Ascending aorta (tissue), 2 donors: ENCODE measurements around the gene BCL11A. TPM values are rescaled to one million over a fixed set of nuclear protein-coding genes. Genes with fewer than 3 reads are reported as not detected.

Experiments used
- DNase-seq, 2 donors: peaks; one replicate each; pipeline ENCODE4 v3.0.0-alpha.2; 2019; ENCODE audit warnings: low spot score in 2 of 2
- H3K27ac ChIP-seq, 2 donors: fragments of 200-600 bp; sonication (generic); one replicate each; pipeline ENCODE4 v1.5.1; 2016 to 2017; ENCODE audit warnings: mild to moderate bottlenecking in 1 of 2
- H3K27me3 ChIP-seq: fragments of 200-600 bp; sonication (generic); one replicate; pipeline ENCODE4 v1.5.1; 2017
- H3K36me3 ChIP-seq, 2 donors: fragments of 200-600 bp; sonication (generic); one replicate each; pipeline ENCODE4 v1.5.1; 2016
- H3K4me1 ChIP-seq, 2 donors: fragments of 200-600 bp; sonication (generic); one replicate each; pipeline ENCODE4 v1.5.1; 2016 to 2017; ENCODE audit warnings: mild to moderate bottlenecking in 1 of 2
- H3K4me3 ChIP-seq, 2 donors: fragments of 200-600 bp; sonication (generic); one replicate each; pipeline ENCODE4 v1.5.1; 2016 to 2017; ENCODE audit warnings: mild to moderate bottlenecking in 1 of 2
- H3K9me3 ChIP-seq, 2 donors: fragments of 200-600 bp; sonication (generic); one replicate each; pipeline ENCODE4 v1.5.1; 2016
- intact Hi-C: fragments of 100-400 bp; cut with DNase I; formaldehyde crosslinking; loops from one replicate; pipeline ENCODE4 v1.15.1; 2023
- total RNA-seq: library from RNA; depleted of rRNA; stranded (reverse); fragments of >200 nt; gene quantifications from one replicate; pipeline ENCODE4 v1.1.0, GENCODE V29; 2016
- TF ChIP-seq, protein P1 (sequence below), 3 experiments: fragments of 200-600 bp in 2 of 3; fragments of 450-650 bp in 1 of 3; sonication (generic) in 2 of 3; IDR thresholded peaks; one replicate each; pipeline ENCODE4 v1.5.1; 2016 to 2019; ENCODE audit warnings: antibody characterized with exemption in 3 of 3, mild to moderate bottlenecking in 1 of 3, moderate library complexity in 1 of 3

Gene BCL11A
- total RNA-seq, 1 donor from 2014 or later: 0.11 TPM

DNA sequence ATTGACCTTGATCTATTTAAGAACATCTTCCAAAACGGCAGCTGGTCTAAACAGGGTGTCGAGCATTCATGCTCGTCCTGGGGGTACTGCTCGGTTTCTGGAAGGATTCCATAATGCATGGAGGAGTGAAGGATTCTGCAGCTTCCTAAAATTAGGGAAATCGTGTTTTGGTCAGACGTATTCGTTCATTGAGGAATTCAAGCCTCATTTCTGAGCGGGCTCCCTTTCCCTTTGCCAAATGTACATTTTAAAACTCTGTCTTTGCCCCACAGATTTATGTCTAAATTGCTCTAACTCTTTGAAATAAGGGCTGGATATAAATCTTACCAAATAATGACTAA is 144.0 kb downstream of the BCL11A start:
- Histone ChIP-seq H3K27ac (no peak overlapping the region), H3K27me3 (no peaks in the 10 kb centered on the region), H3K36me3 (no peaks in the 10 kb centered on the region), H3K4me1 (no peaks in the 10 kb centered on the region), H3K9me3 (no peaks in the 10 kb centered on the region), H3K4me3 (no peak overlapping the region)
- DNase-seq: no peak
- TF ChIP-seq, protein P1, sequence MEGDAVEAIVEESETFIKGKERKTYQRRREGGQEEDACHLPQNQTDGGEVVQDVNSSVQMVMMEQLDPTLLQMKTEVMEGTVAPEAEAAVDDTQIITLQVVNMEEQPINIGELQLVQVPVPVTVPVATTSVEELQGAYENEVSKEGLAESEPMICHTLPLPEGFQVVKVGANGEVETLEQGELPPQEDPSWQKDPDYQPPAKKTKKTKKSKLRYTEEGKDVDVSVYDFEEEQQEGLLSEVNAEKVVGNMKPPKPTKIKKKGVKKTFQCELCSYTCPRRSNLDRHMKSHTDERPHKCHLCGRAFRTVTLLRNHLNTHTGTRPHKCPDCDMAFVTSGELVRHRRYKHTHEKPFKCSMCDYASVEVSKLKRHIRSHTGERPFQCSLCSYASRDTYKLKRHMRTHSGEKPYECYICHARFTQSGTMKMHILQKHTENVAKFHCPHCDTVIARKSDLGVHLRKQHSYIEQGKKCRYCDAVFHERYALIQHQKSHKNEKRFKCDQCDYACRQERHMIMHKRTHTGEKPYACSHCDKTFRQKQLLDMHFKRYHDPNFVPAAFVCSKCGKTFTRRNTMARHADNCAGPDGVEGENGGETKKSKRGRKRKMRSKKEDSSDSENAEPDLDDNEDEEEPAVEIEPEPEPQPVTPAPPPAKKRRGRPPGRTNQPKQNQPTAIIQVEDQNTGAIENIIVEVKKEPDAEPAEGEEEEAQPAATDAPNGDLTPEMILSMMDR (IDR thresholded peaks at IDR 0.05): no peak
- intact Hi-C loops: no loop called here

DNA sequence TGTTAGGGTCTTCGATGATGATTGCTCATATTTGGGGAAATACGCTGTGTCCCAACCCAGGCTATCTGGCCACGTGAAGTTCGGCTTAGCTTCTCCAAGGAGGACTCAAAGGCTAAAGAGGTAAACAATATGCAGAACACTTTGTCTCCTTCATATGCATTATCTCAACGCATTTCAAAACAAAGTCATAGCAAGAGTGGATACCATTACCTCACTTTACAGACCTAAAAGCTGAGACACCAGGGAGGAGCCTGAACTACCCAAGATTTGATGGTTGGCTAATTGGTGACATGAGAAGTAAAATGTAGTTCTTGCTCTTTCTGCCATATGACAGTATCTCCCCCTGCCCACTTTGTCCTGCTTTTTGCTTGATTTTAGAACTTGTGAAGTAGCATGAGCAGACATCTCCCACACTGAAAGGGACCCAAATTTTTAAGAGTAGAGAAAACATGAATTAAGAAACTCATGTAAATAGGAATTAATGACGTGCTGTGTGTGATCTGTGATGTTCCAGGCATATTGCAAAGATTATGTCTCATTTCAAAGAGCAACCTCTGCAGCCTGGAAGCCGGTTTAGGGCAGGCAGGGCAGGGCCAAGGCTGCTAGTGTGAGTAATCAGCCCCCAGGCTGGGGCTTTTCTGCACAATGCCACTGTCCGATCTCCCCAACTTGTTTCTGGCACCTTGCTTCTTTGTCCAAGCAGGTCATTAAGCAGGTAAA is 144.5 kb downstream of the BCL11A start:
- no peak overlapping the region for H3K27ac ChIP-seq
- no peaks in the 10 kb centered on the region for H3K27me3 ChIP-seq
- H3K9me3 ChIP-seq: no peaks in the 10 kb centered on the region
- H3K4me1 ChIP-seq: no peaks in the 10 kb centered on the region
- H3K36me3 ChIP-seq: no peaks in the 10 kb centered on the region
- H3K4me3 ChIP-seq: no peak overlapping the region
- DNase-seq: no peak
- TF ChIP-seq, protein P1 (IDR thresholded peaks at IDR 0.05): no peak
- intact Hi-C loops: no loop called here

DNA sequence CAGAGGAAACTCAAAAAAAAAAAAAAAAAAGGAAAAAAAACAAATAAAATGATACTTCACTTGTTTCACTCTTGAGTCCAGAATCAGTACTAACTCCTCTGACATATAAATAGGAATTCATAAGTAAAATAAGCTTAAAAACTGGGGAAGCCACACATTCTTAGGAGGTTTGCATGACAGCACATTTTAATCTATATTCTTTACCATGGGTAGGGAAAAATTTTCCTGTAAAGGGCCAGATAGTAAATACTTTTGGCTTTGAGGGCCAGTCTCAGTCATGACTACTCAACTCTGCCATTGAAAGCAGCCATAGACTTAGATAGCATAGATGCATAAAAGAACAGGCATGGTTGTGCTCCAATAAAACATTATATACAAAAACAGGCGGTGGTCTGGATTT is 145.2 kb downstream of the BCL11A start:
- H3K27me3 ChIP-seq: no peaks in the 10 kb centered on the region
- TF ChIP-seq, protein P1 (IDR thresholded peaks at IDR 0.05): no peak
- intact Hi-C loops: no loop called here
- H3K36me3 ChIP-seq: no peaks in the 10 kb centered on the region
- no peak for DNase-seq
- H3K27ac ChIP-seq: no peak overlapping the region
- no peaks in the 10 kb centered on the region for H3K4me1 ChIP-seq
- no peaks in the 10 kb centered on the region for H3K9me3 ChIP-seq
- no peak overlapping the region for H3K4me3 ChIP-seq

DNA sequence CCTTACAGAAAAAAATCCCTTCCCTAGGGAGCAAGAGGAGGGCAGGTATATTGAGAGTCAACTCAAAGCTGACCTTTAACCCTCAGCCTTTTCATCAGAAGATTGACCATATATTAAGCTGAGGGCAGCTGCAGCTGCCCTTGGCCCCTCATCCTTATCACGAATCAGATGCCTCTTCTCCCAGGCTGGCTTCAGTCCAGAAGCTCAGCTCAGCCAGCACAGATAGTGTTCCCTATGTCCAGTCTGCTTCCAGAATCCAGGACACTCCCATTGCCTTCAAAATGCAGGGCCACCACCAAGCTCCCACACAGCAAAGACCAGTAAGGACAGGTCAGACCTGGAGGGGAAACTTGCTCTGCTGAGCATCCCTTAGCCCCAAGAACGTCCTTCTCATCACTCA is 146.1 kb downstream of the BCL11A start:
- Histone ChIP-seq H3K36me3 (no peaks in the 10 kb centered on the region), H3K27me3 (no peaks in the 10 kb centered on the region), H3K4me3 (no peak overlapping the region), H3K27ac (no peak overlapping the region), H3K9me3 (no peaks in the 10 kb centered on the region), H3K4me1 (no peaks in the 10 kb centered on the region)
- intact Hi-C loops: no loop called here
- no peak for DNase-seq
- TF ChIP-seq, protein P1 (IDR thresholded peaks at IDR 0.05): no peak

DNA sequence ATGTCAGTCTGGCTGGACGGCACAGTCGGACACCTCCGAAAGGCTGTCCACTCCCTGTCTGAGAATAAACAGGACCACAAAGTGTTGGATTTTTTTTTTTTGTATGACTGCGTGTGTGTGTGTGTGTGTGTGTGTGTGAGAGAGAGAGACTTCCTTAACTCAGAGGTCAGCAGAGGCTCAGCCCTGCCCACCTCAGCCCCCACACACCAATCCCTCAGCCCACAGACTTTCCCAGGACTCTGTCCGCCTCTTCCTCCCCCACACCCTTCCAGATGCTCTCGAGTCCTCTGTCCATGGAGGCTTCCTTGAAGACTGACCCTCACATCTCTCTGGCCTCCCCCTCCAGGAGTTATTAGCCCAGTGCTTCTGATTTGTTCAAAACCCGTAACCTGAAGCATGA is 147.3 kb downstream of the BCL11A start:
- Histone ChIP-seq H3K4me3 (no peak overlapping the region), H3K27ac (no peak overlapping the region), H3K4me1 (no peaks in the 10 kb centered on the region), H3K9me3 (no peaks in the 10 kb centered on the region), H3K27me3 (no peaks in the 10 kb centered on the region), H3K36me3 (no peaks in the 10 kb centered on the region)
- TF ChIP-seq, protein P1 (IDR thresholded peaks at IDR 0.05): no peak
- intact Hi-C loops: no loop called here
- no peak for DNase-seq
